Activated T-cell treated with anti-CD3 and anti-CD28 coated beads, Interleukin-2, amount 50 U/mL, for 24 hours (primary cell): ENCODE results near the gene FTSJ3.

ENCODE experiments used
- DNase-seq: peaks from one replicate; pipeline ENCODE4 v3.0.0-alpha.2; 2020
- H3K27ac Mint-ChIP-seq: 2 replicates; pipeline ENCODE4 v1.8.0; 2020; ENCODE audit warnings: mild to moderate bottlenecking, mixed read lengths
- H3K27me3 Mint-ChIP-seq: 2 replicates; pipeline ENCODE4 v1.8.0; 2020; ENCODE audit warnings: mixed read lengths
- H3K36me3 Mint-ChIP-seq: 2 replicates; pipeline ENCODE4 v1.8.0; 2020; ENCODE audit warnings: low read depth, mixed read lengths
- H3K4me1 Mint-ChIP-seq: 2 replicates; pipeline ENCODE4 v1.8.0; 2020; ENCODE audit warnings: low read depth, mixed read lengths
- H3K4me3 Mint-ChIP-seq: 2 replicates; pipeline ENCODE4 v1.8.0; 2020; ENCODE audit warnings: mild to moderate bottlenecking, moderate library complexity, mixed read lengths
- H3K9me3 Mint-ChIP-seq: 2 replicates; pipeline ENCODE4 v1.8.0; 2020; ENCODE audit warnings: mixed read lengths

Gene FTSJ3

DNA sequence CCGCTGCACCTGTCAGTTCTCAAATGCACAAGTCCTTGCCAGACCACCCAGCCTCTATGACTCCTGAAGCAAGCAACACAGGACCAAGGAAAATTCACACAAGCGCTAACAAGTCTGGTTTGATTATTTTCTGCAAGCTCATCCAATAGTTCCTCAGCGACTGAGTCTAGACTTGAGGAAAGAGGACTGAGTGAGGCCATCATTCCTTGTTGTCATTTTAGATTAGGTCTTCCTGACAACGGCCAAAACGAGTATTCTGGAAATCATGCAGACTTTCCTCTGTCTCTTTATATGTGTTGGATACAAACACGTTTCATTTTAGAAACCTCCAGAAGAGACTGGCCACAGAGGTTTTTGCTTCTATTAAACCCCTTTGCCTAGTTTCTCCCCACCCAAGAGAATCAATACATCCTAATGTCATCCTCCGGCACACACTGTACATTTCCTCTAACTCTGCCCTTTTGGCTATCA is 54.6 kb downstream of the FTSJ3 start:
- Mint-ChIP-seq H3K27me3 (no peaks in the 10 kb centered on the region), H3K4me1 (peaks cover 60% of the 10 kb centered on the region), H3K27ac (peak overlapping the region; percentile 100), H3K9me3 (no peaks in the 10 kb centered on the region), H3K36me3 (peaks cover 86% of the 10 kb centered on the region), H3K4me3 (peak overlapping the region; percentile 98)
- DNase-seq: no peak
